Fibroblast of skin of left biceps (primary cell): ENCODE results near the gene HOGA1.
"Not testable (repeated sequence)": the region's sequence is repeated elsewhere in the genome, so short reads cannot be mapped to it uniquely, and the experiment has no call there.

ENCODE experiments used
- DNase-seq, 2 experiments: peaks; one replicate each; pipeline ENCODE4 v3.0.0-alpha.2; 2013; ENCODE audit warnings: low read depth in 2 of 2

Gene HOGA1

GRCh38 chr10:97608991-97609561 is 24.9 kb downstream of the HOGA1 start:
- no peak for DNase-seq

DNA sequence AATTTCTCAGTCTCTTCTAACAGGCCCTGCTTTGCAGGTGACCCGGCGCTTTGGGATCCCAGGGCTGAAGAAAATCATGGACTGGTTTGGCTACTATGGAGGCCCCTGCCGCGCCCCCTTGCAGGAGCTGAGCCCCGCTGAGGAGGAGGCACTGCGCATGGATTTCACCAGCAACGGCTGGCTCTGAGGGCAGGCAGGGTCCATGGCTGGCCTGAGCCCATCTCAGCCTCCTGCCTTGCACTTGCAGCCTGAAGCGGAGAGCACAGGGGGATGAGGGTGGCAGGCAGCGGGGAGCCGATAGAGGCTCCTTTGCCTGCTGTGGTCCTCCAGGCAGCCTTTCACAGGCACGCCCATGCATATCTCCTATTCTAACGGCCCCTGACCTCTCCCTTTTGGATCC is 27.3 kb downstream of the HOGA1 start:
- DNase-seq, result no peak

- no peak for DNase-seq
These were observed 28.2 kb downstream of the HOGA1 start for GRCh38 chr10:97612386-97612785.

GRCh38 chr10:97618285-97618684 is 34.1 kb downstream of the HOGA1 start:
- no peak for DNase-seq

DNA sequence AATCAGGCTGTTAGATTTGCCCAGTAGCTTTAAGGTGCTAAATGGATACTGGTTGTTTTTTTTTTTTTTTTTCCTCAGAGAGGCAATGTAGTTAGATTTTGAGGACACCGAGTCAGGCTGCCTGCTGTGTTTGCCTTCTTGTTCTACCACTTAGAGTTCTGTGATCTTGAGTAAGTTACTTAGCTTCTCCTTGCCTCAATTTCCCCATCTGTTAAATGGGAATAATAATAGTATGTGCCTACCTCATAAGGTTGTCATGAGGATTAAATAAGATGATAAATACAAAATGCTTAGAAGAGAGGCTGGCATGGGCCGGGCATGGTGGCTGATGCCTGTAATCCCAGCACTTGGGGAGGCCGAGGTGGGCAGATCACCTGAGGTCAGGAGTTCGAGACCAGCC is 34.5 kb downstream of the HOGA1 start:
- DNase-seq, result no peak

DNA sequence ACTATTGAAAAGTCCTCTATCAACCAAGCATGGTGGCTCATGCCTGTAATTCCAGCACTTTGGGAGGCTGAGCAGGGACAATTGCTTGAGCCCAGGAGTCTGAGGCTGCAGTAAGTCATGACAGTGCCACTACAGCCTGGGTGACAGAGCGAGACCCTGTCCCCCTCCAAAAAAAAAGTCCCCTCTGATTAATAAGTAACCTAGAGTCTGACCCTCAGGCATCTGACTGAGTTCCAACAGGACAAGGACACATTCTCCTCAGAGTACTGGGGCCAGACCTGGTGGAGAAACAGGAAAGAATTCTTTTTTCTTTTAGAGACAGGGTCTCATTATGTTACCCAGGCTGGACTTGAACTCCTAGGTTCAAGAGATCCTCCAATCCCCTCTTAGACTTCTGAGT is 39.1 kb downstream of the HOGA1 start:
- no peak for DNase-seq

DNA sequence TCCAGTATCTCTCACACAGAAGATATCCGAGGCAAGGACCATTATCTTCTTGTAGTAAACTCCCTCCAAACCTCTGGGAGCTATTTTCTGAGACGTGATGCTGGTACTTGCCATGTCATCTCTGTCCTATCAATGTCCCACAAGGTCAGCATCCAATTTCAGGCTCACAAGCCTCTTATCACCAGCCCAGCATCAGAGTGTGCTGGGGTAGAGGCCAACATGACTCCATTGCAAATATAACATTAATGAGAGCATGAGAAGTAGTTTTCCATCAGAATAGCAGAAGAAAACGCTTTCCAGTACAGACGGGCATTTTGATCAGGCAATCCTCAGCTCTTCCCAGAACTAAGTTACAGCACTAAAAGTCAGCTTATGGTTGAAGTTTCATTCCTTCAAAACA is 43.5 kb downstream of the HOGA1 start:
- DNase-seq, result no peak

DNA sequence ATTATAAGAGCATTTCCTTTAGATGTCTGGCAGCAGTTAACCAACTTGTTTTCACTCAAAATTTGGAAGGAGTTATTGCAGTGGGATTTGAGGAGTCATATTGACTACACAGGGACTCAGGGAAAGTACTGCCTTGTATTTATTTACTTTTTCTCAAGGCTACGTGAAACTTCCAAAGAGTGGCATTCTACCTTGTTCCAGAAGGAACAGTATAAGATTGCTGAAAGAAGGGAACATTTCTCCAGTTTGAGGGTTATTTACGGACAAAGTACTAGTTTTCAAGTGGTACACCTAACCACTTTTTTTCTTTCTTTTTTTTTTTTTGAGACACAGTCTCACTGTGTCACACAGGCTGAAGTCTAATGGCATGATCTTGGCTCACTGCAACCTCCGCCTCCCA is 44.0 kb downstream of the HOGA1 start:
- no peak for DNase-seq

- no peak for DNase-seq
These were observed 45.1 kb downstream of the HOGA1 start for GRCh38 chr10:97629289-97629688.

- DNase-seq, result no peak
These were observed 46.9 kb downstream of the HOGA1 start for GRCh38 chr10:97631098-97631497.

GRCh38 chr10:97632949-97633884 is 49.0 kb downstream of the HOGA1 start, which contains the start of gene MORN4:
Gene MORN4 (minus strand): TSS chr10:97633500. CDS start chr10:97619653, 13,847 bp downstream.
- DNase-seq, result peak; percentile 78 to 80

DNA sequence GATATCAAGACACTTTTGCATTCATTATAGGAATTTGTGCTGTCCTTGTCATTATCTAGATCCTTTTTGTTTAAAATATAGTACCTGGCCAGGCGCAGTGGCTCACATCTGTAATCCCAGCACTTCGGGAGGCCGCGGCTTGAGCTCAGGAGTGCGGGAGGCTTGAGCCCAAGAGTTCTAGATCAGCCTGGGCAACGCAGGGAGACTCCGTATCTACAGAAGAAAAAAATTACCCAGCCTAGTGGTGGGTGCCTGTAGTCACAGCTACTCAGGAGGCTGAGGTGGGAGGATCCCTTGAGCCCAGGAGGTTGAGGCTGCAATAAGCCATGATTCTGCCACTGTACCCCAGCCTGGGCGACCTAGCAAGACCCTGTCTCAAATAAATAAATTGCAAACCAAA is 49.7 kb downstream of the HOGA1 start:
- DNase-seq, result no peak

DNA sequence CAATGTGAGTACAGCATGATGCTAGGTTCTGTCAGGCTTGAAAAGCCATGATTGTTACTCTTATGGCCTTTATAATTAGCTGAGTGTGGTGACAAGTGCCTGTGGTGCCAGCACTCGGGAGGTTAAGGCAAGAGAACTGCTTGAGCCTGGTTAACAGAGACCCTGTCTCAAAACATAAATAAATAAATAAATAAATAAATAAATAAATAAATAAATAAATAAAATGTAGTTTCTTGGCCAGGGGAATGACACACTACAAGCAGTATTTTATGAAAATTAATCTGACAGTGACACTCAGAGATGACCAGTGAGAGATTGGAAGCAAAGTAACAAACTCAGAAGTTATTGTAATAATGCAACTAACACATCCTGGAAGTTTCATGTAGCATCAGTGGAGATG is 51.4 kb downstream of the HOGA1 start:
- DNase-seq, result no peak

DNA sequence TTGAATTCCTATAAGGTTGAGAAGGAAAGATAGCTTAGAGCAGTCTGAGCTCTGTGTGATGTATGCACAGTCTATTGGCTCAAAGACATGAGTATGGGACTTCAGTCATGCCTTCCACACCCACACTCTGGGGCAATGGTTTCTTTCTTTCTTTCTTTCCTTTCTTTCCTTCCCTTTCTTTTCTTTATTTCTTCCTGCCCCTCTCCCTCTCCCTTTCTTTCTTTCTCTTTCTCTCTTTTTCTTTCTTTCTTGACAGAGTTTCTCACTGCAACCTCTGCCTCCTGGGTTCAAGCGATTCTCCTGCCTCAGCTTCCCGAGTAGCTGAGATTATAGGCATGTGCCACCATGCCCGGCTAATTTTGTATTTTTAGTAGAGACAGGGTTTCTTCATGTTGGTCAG is 54.9 kb downstream of the HOGA1 start:
- not testable (repeated sequence) for DNase-seq

DNA sequence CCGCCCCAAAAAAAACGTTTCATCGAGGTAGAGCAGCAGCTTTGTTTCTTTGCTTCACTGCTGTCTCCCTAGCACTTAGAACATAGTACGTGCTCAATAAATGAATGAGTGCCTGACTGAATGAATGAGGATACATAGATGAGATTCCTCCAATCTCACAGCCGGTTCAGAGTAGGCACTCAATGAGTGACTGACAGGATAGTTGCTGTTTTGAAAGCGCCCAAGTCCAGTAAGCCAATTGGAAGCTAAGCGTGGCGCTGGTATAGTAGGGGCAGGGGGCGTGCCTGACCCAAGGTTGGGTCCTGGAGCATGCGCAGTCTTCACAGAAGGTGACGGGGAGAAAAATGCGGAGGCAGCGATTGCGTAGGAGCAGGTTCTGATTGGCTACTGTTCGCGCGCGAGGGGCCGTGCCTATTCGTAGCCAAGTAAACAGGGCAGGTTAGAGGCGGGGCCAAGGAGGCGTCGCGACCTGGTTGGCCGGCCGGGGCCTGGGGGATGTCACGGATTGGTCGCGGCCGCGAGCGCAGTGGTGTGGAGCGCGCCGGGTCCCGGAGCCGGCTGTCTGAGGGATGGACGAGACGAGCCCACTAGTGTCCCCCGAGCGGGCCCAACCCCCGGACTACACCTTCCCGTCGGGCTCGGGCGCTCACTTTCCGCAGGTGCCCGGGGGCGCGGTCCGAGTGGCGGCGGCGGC is 56.1 kb downstream of the HOGA1 start, which contains the start of gene PI4K2A:
Gene PI4K2A, plus strand, starts transcription at position 498 of the 694 bp plus-strand sequence. Its CDS starts 72 bp downstream, at position 570.
- DNase-seq, result peak; percentile 97

DNA sequence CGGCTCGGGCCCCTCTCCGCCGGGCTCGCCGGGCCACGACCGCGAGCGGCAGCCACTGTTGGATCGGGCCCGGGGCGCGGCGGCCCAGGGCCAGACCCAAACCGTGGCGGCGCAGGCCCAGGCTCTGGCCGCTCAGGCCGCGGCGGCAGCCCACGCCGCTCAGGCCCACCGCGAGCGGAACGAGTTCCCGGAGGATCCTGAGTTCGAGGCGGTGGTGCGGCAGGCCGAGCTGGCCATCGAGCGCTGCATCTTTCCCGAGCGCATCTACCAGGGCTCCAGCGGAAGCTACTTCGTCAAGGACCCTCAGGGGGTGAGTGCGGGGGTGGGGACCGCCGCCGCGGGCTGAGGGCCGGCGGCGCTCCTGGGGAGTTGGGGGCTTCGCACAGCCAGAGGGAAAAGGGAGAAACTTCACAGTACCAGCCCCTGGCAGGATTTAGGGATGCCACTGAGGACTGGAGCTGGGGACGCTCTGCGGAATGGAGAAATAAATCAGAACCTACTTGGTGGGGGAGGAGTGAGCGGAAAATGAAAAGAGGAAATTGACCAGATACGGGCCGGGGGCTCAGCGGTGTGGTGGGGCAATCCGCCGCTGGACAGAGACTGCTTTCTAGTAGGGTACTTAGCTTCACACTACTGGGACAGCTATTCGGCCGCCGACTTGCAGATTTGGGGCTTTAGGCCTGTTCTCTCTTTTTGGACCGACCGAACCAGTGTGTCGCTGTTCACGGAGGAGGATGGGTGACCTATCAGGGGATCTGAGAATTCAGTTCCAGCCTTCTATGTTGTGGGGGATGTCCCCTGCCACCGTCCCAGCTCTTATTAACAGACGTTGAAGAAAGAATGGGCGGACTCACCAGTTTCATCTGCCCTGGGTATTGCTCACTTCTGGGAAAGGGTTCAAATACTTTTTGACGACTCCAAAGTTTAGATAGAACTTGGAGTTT is 57.0 kb downstream of the HOGA1 start:
- DNase-seq, result no peak

DNA sequence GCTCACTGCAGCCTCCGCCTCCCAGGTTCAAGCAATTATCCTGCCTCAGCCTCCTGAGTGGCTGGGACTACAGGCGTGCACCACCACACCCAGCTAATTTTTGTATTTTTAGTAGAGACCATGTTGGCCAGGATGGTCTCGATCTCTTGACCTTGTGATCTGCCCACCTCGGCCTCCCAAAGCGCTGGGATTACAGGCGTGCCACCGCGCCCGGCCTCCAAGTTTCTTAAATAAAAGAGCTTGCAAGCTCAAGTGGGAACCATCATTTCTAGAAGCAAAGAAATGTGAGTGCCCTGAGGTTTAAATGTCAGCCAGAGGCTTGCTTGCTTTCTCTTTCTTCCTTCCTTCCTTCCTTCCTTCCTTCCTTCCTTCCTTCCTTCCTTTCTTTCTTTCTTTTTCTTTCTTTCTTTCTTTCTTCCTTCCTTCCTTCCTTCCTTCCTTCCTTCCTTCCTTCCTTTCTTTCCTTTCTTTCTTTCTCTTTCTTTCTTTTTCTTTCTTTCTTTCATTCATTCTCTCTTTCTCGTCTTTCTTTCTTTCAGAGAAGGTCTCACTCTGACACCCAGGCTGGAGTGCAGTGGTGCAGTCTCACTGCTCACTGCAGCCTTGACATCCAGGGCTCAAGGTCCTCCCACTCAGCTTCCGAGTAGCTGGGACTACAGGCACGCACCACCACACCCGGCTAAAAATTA is 58.4 kb downstream of the HOGA1 start:
- not testable (repeated sequence) for DNase-seq

DNA sequence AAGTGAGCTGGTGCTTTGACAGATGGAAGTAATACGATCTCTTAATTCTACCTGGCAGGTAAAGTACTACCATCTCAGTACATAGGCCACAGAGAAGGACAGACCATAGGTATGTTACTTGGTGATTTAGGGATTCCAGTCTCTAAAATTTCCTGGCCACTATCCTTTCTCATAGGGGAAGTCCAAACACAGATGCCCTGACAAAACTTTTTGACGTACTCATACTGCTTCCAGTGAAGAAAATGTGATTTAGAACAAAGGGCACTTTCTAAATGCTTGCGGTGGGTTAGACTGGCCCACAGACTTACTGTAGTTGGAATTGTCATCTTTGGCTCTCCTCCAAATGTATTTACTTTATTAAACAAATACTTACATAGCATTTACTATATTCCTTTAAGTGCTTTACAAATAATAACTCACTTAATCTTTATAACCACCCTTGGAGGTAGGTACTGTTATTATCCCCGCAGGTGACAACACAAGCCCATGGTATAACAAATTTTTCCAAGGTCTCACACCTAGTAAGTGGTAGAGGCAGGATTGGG is 59.3 kb downstream of the HOGA1 start:
- DNase-seq, result no peak

DNA sequence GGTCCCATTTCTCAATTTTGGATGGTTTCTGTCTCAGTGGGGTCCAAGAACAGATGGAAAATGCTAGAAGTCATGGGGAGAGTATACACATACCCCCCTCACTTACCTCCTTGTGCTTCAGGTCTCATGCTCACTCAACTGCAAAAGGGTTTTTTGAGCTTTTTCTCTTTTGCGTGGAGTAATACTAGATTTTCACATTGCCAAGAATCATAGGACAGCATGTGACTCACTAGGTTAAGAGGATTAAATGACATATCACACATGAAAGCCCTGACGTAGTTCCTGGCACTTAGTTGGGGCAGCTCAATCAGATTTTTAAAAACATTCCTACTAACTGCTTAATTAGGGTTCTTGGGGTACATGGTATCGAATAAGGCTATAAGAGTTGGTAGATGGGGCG is 60.7 kb downstream of the HOGA1 start:
- no peak for DNase-seq

DNA sequence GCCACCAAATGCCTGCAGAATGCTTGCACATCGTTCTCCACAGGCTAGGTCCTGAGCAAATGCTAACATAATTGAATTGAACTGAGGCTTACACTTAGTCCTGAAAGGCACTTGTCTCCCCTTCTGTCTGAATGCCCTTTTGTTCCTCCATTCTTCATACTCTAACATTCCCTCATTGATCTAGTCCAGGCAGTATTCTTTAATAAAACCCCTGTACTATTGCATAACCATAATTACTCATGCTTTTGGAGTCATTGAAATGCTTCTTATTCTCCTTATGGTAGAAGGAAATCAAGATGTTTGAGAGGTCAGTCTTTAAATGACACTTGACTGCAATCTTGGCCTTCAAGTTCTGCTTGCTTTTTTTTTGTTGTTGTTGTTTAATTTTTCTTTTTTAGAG is 63.4 kb downstream of the HOGA1 start:
- no peak for DNase-seq
